Astrocyte of the spinal cord (primary cell): ENCODE data around the gene LGALS4.
"Not testable (repeated sequence)": the region's sequence is repeated elsewhere in the genome, so short reads cannot be mapped to it uniquely, and the experiment has no call there.

Source experiments
- DNase-seq: peaks from one replicate; pipeline ENCODE4 v3.0.0; 2011; ENCODE audit warnings: low read depth, low spot score
- H3K4me3 ChIP-seq: 2 replicates; pipeline ENCODE4 v1.5.1; 2011; ENCODE audit warnings: low read depth, mild to moderate bottlenecking, low read length, moderate library complexity
- CTCF ChIP-seq: IDR thresholded peaks from 2 replicates; pipeline ENCODE4 v1.5.1; 2012; ENCODE audit warnings: low read depth, mild to moderate bottlenecking, low read length, inconsistent platforms
- in situ Hi-C: cut with HindIII; loops from 2 replicates; pipeline ENCODE4 v1.10.0; 2017; ENCODE audit warnings: low sequenced_read_pairs

LGALS4 gene

GRCh38 chr19:38809592-38810252, 3.0 kb downstream of the LGALS4 start:
- no peak overlapping the region for H3K4me3 ChIP-seq
- no peak for TF ChIP-seq CTCF
- DNase-seq, result no peak
- in situ Hi-C loops, result no loop called here

- in situ Hi-C loops, result no loop called here
- no peak for DNase-seq
- no peak overlapping the region for H3K4me3 ChIP-seq
- TF ChIP-seq CTCF, result no peak
Observed at GRCh38 chr19:38808741-38809140, 4.0 kb downstream of the LGALS4 start.

- H3K4me3 ChIP-seq, DNase-seq, in situ Hi-C loops: not testable (repeated sequence)
Observed at GRCh38 chr19:38807374-38808098, 5.2 kb downstream of the LGALS4 start.

- no peak overlapping the region for H3K4me3 ChIP-seq
- in situ Hi-C loops, result no loop called here
- no peak for DNase-seq
- no peak for TF ChIP-seq CTCF
Observed at GRCh38 chr19:38806371-38806770, 6.4 kb downstream of the LGALS4 start.

GRCh38 chr19:38805180-38805579, 7.6 kb downstream of the LGALS4 start:
- in situ Hi-C loops, result no loop called here
- no peak for TF ChIP-seq CTCF
- no peak for DNase-seq

GRCh38 chr19:38803543-38803942, 9.2 kb downstream of the LGALS4 start:
- in situ Hi-C loops, result no loop called here
- no peak for DNase-seq
- H3K4me3 ChIP-seq, result no peak overlapping the region
- no peak for TF ChIP-seq CTCF

More at GRCh38 chr19:38805180-38805579, 7.6 kb downstream of the LGALS4 start:
- no peak overlapping the region for H3K4me3 ChIP-seq

- DNase-seq, result no peak
- TF ChIP-seq CTCF, result no peak
- in situ Hi-C loops, result no loop called here
- no peak overlapping the region for H3K4me3 ChIP-seq
Observed at GRCh38 chr19:38801359-38802095, 11.2 kb downstream of the LGALS4 start.
